Gastroesophageal sphincter (tissue), 3 donors: ENCODE results near the gene R3HDM2.

Experiments
- EP300 ChIP-seq: sonication (generic); formaldehyde crosslinking; IDR thresholded peaks from one replicate; pipeline ENCODE4 v1.6.1; 2017; ENCODE audit warnings: antibody characterized with exemption, mild to moderate bottlenecking
- POLR2A ChIP-seq, 2 donors: fragments of 450-650 bp; IDR thresholded peaks; one replicate each; pipeline ENCODE4 v1.6.1; 2017; ENCODE audit warnings: antibody characterized with exemption in 2 of 2, mild to moderate bottlenecking in 2 of 2, moderate library complexity in 1 of 2
- POLR2AphosphoS5 ChIP-seq: sonication (generic); formaldehyde crosslinking; IDR thresholded peaks from one replicate; pipeline ENCODE4 v1.6.1; 2017; ENCODE audit warnings: antibody characterized with exemption
- TF ChIP-seq, protein P1 (sequence below), 4 experiments: fragments of 200-600 bp in 2 of 4; fragments of 450-650 bp in 2 of 4; sonication (generic) in 1 of 4; IDR thresholded peaks; one replicate each; pipeline ENCODE4 v1.5.1; 2017 to 2019; ENCODE audit warnings: antibody characterized with exemption in 4 of 4, mild to moderate bottlenecking in 2 of 4, moderate library complexity in 2 of 4

DNA sequence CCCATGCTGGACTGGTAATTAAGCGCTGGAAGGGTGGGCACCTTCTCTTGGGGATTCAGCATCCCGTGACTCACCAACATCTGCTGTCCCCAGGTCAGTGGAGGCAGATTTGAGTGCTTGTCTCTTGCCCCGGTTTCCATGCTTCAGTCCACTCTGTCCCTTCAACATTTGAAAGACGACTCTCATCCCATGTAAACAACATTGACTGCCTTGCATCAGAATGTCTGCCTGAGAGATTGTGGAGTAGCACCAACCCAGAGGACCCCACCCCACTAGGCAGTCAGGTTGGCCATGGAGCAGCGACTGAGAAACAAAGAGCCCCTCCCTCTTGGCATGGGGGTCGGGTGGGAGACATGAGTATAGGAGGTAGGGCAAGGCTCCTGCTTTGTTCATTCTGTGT lies 174.9 kb downstream of the R3HDM2 start:
- TF ChIP-seq, protein P1, sequence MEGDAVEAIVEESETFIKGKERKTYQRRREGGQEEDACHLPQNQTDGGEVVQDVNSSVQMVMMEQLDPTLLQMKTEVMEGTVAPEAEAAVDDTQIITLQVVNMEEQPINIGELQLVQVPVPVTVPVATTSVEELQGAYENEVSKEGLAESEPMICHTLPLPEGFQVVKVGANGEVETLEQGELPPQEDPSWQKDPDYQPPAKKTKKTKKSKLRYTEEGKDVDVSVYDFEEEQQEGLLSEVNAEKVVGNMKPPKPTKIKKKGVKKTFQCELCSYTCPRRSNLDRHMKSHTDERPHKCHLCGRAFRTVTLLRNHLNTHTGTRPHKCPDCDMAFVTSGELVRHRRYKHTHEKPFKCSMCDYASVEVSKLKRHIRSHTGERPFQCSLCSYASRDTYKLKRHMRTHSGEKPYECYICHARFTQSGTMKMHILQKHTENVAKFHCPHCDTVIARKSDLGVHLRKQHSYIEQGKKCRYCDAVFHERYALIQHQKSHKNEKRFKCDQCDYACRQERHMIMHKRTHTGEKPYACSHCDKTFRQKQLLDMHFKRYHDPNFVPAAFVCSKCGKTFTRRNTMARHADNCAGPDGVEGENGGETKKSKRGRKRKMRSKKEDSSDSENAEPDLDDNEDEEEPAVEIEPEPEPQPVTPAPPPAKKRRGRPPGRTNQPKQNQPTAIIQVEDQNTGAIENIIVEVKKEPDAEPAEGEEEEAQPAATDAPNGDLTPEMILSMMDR (IDR thresholded peaks at IDR 0.05) = no peak
- no peak for TF ChIP-seq POLR2A (IDR thresholded peaks at IDR 0.05)
- TF ChIP-seq EP300 = no peak
- TF ChIP-seq POLR2AphosphoS5 = no peak
